ENCODE measurements around the gene NAP1L4. TPM values are rescaled to one million over a fixed set of nuclear protein-coding genes. Genes with fewer than 3 reads are reported as not detected.

The NAP1L4 gene
- total and polyA plus RNA-seq, 2 donors (not counting 1 experiment from before 2014, with no cell fraction given), result 62.1 to 133 TPM

DNA sequence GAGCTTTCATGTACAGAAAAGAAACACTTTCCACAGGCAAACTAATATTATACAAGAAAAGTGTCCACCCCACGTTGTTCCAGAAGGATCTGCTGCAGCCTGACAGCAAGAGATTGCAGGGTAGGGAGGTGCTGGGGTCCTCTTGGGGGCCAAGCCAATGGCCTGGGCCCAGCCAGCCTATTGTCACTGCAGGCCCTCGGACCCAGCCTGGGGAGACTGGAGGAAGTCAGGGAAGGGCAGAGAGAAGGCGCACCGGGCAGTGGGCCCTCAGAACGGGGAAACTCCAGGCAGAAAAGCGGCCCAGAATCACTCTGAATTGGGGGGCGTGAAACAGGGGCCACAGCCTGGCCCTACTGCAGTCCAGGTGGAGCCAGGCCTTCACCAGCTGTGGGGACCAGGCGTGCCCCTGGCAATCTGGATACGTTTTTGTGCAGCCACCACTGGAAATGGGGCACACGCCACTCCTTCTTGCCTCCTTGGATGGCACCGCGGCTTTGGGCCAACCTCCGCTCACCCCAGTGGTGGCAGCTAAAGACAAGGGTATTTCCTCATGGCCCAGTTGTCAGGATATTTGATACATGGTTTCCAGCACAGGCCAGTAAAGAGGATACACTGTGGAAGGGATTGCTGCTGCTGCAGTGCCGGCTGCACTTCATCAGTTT is 3.9 kb upstream of the NAP1L4 start:
- intact Hi-C loops (cut with micrococcal nuclease), result no loop called here
- ATAC-seq (ENCODE audit: low read depth) (no peak), DNase-seq (no peak)
- Histone ChIP-seq H3K27ac (ENCODE audit: low read length in 2 of 2) (no peak overlapping the region), H2AFZ (ENCODE audit: insufficient read depth, low read depth, low read length, poor library complexity, severe bottlenecking) (no peak overlapping the region), H3K4me3 (ENCODE audit: control extremely low read depth in 1 of 5, extremely low read depth in 1 of 5, insufficient read depth in 1 of 5, low read depth in 2 of 5, low read length in 4 of 5) (no peak overlapping the region), H3K27me3 (replicated peaks in 1 of 4; ENCODE audit: control extremely low read depth in 1 of 4, control insufficient read depth in 3 of 4, insufficient read depth in 4 of 4, low read length in 3 of 4) (no peaks in the 10 kb centered on the region), H3K9ac (ENCODE audit: low read length) (no peak overlapping the region), H3K79me2 (ENCODE audit: control insufficient read depth, insufficient read depth, low read length) (peaks cover 8% of the 10 kb centered on the region), H3K4me2 (replicated peaks; ENCODE audit: low read depth, low read length, poor library complexity, severe bottlenecking) (no peak overlapping the region), H3K4me1 (ENCODE audit: control insufficient read depth in 2 of 2, insufficient read depth in 2 of 2, low read length in 2 of 2) (peaks cover 6 to 14% of the 10 kb centered on the region in 2 donors), H4K20me1 (ENCODE audit: control insufficient read depth, insufficient read depth, low read length, poor library complexity, severe bottlenecking) (no peaks in the 10 kb centered on the region), H3K9me3 (ENCODE audit: control extremely low read depth in 1 of 3, control insufficient read depth in 2 of 3, insufficient read depth in 1 of 3, low read length in 2 of 3) (no peaks in the 10 kb centered on the region), H3K36me3 (replicated peaks in 1 of 2; ENCODE audit: control extremely low read depth in 1 of 2, control insufficient read depth in 1 of 2, extremely low read depth in 1 of 2, insufficient read depth in 2 of 2, low read length in 1 of 2) (peaks cover 0 to 8% of the 10 kb centered on the region in 2 experiments)
- 82% methylated on average over 12 of the region's 14 CpGs for WGBS (ENCODE audit: insufficient coverage)
- Mint-ChIP-seq H3K9me3 (ENCODE audit: insufficient read depth) (no peaks in the 10 kb centered on the region), H3K4me1 (peaks cover 9% of the 10 kb centered on the region), H3K27ac (no peak overlapping the region), H3K4me3 (no peak overlapping the region), H3K27me3 (no peaks in the 10 kb centered on the region)
- ChIA-PET POLR2A (no interaction called here), CTCF (no interaction called here)
- no peak for TF ChIP-seq EZH2 (IDR thresholded peaks at IDR 0.05; ENCODE audit: borderline replicate concordance, insufficient read depth, low read depth, low read length, poor library complexity, severe bottlenecking)
- TF ChIP-seq, protein P1, sequence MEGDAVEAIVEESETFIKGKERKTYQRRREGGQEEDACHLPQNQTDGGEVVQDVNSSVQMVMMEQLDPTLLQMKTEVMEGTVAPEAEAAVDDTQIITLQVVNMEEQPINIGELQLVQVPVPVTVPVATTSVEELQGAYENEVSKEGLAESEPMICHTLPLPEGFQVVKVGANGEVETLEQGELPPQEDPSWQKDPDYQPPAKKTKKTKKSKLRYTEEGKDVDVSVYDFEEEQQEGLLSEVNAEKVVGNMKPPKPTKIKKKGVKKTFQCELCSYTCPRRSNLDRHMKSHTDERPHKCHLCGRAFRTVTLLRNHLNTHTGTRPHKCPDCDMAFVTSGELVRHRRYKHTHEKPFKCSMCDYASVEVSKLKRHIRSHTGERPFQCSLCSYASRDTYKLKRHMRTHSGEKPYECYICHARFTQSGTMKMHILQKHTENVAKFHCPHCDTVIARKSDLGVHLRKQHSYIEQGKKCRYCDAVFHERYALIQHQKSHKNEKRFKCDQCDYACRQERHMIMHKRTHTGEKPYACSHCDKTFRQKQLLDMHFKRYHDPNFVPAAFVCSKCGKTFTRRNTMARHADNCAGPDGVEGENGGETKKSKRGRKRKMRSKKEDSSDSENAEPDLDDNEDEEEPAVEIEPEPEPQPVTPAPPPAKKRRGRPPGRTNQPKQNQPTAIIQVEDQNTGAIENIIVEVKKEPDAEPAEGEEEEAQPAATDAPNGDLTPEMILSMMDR (IDR thresholded peaks at IDR 0.05), result no peak

DNA sequence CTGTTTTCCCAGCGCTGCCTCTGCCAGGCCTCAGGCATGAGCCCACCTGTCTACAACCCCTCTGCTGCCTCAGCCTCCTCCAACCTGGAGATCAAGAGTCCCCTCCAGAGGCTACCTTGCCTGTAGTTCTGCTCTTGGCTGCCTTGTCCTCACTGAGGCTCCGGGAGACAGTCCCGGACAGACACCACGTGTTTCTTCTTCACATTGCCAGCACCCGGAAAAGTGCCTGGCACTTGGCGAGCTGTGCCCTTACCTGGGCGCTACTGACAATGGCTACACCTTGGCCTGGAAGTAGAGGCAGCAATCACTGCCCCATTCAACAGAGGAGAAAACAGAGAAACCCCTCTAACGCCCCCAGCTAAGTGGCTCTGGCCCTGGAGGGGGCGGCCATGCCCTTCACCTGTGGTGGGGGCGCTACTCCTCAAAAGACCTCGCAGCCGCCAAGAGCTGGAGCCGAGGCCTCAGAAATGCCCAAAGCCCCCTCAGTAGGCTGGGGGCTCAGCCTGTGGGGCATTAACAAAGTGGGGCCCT is 3.0 kb upstream of the NAP1L4 start:
- CTCF ChIA-PET, result no interaction called here
- intact Hi-C loops (cut with micrococcal nuclease), result no loop called here
- POLR2A ChIA-PET, result no interaction called here

More for the DNA sequence above, 3.0 kb upstream of the NAP1L4 start:
- Mint-ChIP-seq H3K4me3 (no peak overlapping the region), H3K27ac (no peak overlapping the region), H3K27me3 (no peaks in the 10 kb centered on the region), H3K4me1 (peaks cover 19% of the 10 kb centered on the region), H3K9me3 (ENCODE audit: insufficient read depth) (no peaks in the 10 kb centered on the region)
- ATAC-seq (ENCODE audit: low read depth) (no peak), DNase-seq (no peak)
- Histone ChIP-seq H3K79me2 (ENCODE audit: control insufficient read depth, insufficient read depth, low read length) (peaks cover 17% of the 10 kb centered on the region), H2AFZ (ENCODE audit: insufficient read depth, low read depth, low read length, poor library complexity, severe bottlenecking) (no peak overlapping the region), H3K4me1 (ENCODE audit: control insufficient read depth in 2 of 2, insufficient read depth in 2 of 2, low read length in 2 of 2) (peaks cover 16 to 23% of the 10 kb centered on the region in 2 donors), H3K27ac (ENCODE audit: low read length in 2 of 2) (no peak overlapping the region), H3K27me3 (replicated peaks in 1 of 4; ENCODE audit: control extremely low read depth in 1 of 4, control insufficient read depth in 3 of 4, insufficient read depth in 4 of 4, low read length in 3 of 4) (no peaks in the 10 kb centered on the region), H3K4me3 (ENCODE audit: control extremely low read depth in 1 of 5, extremely low read depth in 1 of 5, insufficient read depth in 1 of 5, low read depth in 2 of 5, low read length in 4 of 5) (no peak overlapping the region), H3K4me2 (replicated peaks; ENCODE audit: low read depth, low read length, poor library complexity, severe bottlenecking) (no peak overlapping the region), H3K36me3 (replicated peaks in 1 of 2; ENCODE audit: control extremely low read depth in 1 of 2, control insufficient read depth in 1 of 2, extremely low read depth in 1 of 2, insufficient read depth in 2 of 2, low read length in 1 of 2) (no peaks in the 10 kb centered on the region), H3K9me3 (ENCODE audit: control extremely low read depth in 1 of 3, control insufficient read depth in 2 of 3, insufficient read depth in 1 of 3, low read length in 2 of 3) (no peaks in the 10 kb centered on the region), H3K9ac (ENCODE audit: low read length) (no peak overlapping the region), H4K20me1 (ENCODE audit: control insufficient read depth, insufficient read depth, low read length, poor library complexity, severe bottlenecking) (no peaks in the 10 kb centered on the region)
- TF ChIP-seq EZH2 (IDR thresholded peaks at IDR 0.05; ENCODE audit: borderline replicate concordance, insufficient read depth, low read depth, low read length, poor library complexity, severe bottlenecking), result no peak
- WGBS (ENCODE audit: insufficient coverage), result 96% methylated on average over 13 of the region's 13 CpGs

All from B cell (primary cell).